T-cell (primary cell): ENCODE data around the gene ACACB. TPM values are rescaled to one million over a fixed set of nuclear protein-coding genes. Genes with fewer than 3 reads are reported as not detected.
A peak's percentile ranks its signal among the peaks of the same experiment; 100 is the strongest.

ENCODE experiments used
- ATAC-seq, 4 experiments: fragments of 200-7000 bp in 3 of 4; fragments of 150-1000 bp in 1 of 4; cut with Tn5 transposase; replicated peaks in 1 of 4; 1 replicate in 3 of 4; 2 replicates in 1 of 4; pipeline ENCODE4 v1.10.0; 2021; ENCODE audit warnings: moderate library complexity in 3 of 4, mild to moderate bottlenecking in 2 of 4, moderate number of reproducible peaks in 1 of 4
- CTCF ChIA-PET, 2 donors: fragments of 300-600 bp; sonication (Branson Sonifier 250); formaldehyde crosslinking; loops; one replicate each; lab custom pipeline; 2022; ENCODE audit warnings: antibody characterized with exemption in 2 of 2; lab: Charles Lee
- POLR2A ChIA-PET, 2 donors: fragments of 300-600 bp; sonication (Branson Sonifier 250); formaldehyde crosslinking; loops; one replicate each; lab custom pipeline; 2022; ENCODE audit warnings: antibody characterized with exemption in 2 of 2; lab: Charles Lee
- DNase-seq, 35 experiments: peaks; one replicate each; pipeline versions ENCODE4 v3.0.0 to v3.0.0-alpha.2; 2013 to 2023
- H3K27ac ChIP-seq: one replicate; pipeline ENCODE4 v1.5.1; 2013; ENCODE audit warnings: low read length
- H3K27me3 ChIP-seq, 2 experiments: replicated peaks in 1 of 2; 1 replicate in 1 of 2; 2 replicates in 1 of 2; pipeline versions ENCODE4 v1.6.1 to v1.7.0; 2013; ENCODE audit warnings: low read length in 1 of 2, mixed read lengths in 1 of 2; ENCODE audit not compliant: control insufficient read depth in 2 of 2, insufficient read depth in 2 of 2; ENCODE audit errors: extremely low read depth in 1 of 2
- H3K36me3 ChIP-seq, 2 donors: 1 replicate in 1 of 2; 2 replicates in 1 of 2; pipeline versions ENCODE4 v1.6.1 to v1.7.0; 2013; ENCODE audit warnings: low read length in 1 of 2; ENCODE audit not compliant: control insufficient read depth in 2 of 2, insufficient read depth in 1 of 2; ENCODE audit errors: extremely low read depth in 1 of 2
- H3K4me1 ChIP-seq, 2 experiments: 1 replicate in 1 of 2; 2 replicates in 1 of 2; pipeline versions ENCODE4 v1.6.1 to v1.7.0; 2013; ENCODE audit warnings: low read length in 2 of 2, mixed read lengths in 1 of 2; ENCODE audit not compliant: insufficient read depth in 2 of 2, control insufficient read depth in 1 of 2; ENCODE audit errors: extremely low read depth in 1 of 2
- H3K4me3 ChIP-seq, 2 donors: 1 replicate in 1 of 2; 2 replicates in 1 of 2; pipeline versions ENCODE4 v1.5.1 to v1.7.0; 2013; ENCODE audit warnings: mild to moderate bottlenecking in 2 of 2, low read length in 1 of 2, moderate library complexity in 1 of 2; ENCODE audit not compliant: control insufficient read depth in 1 of 2; ENCODE audit errors: extremely low read depth in 1 of 2
- H3K9me3 ChIP-seq: 2 replicates; pipeline ENCODE4 v1.7.0; 2013
- H3K27ac Mint-ChIP-seq, 2 donors: one replicate each; pipeline ENCODE4 v1.8.0; 2020 to 2021; ENCODE audit warnings: mild to moderate bottlenecking in 2 of 2, mixed read lengths in 2 of 2
- H3K27me3 Mint-ChIP-seq, 2 donors: one replicate each; pipeline ENCODE4 v1.8.0; 2021 to 2022; ENCODE audit warnings: mixed read lengths in 2 of 2
- H3K36me3 Mint-ChIP-seq: one replicate; pipeline ENCODE4 v1.8.0; 2021; ENCODE audit warnings: mixed read lengths
- H3K4me1 Mint-ChIP-seq, 3 donors: one replicate each; pipeline ENCODE4 v1.8.0; 2020 to 2022; ENCODE audit warnings: mixed read lengths in 3 of 3, mild to moderate bottlenecking in 1 of 3
- H3K4me3 Mint-ChIP-seq, 3 donors: one replicate each; pipeline ENCODE4 v1.8.0; 2020 to 2022; ENCODE audit warnings: mild to moderate bottlenecking in 3 of 3, mixed read lengths in 3 of 3, moderate library complexity in 3 of 3
- H3K9me3 Mint-ChIP-seq, 3 donors: one replicate each; pipeline ENCODE4 v1.8.0; 2020 to 2022; ENCODE audit warnings: mixed read lengths in 3 of 3
- WGBS: methylation state at CpG from one replicate; pipeline ENCODE4 v1.1.5; 2013; ENCODE audit warnings: missing lambda C conversion rate; ENCODE audit not compliant: insufficient coverage; 5-methylcytosine and 5-hydroxymethylcytosine counted together
- total RNA-seq, 35 experiments: library from RNA in 6 of 35; stranded (reverse) in 6 of 35; fragments of 120-200 nt in 1 of 35; gene quantifications; one replicate each; pipeline versions ENCODE4 v1.2.1 to v1.2.4 and lab custom pipeline; 2013 to 2026

The ACACB gene
- total RNA-seq, 5 donors from 2014 or later (not counting 1 experiment from before 2014, with no cell fraction given), result 24.8 to 34.1 (median 32.1) TPM

- Histone ChIP-seq H3K4me1 (no peaks in the 10 kb centered on the region), H3K27me3 (no peaks in the 10 kb centered on the region), H3K27ac (no peak overlapping the region), H3K9me3 (no peaks in the 10 kb centered on the region), H3K36me3 (peaks cover 5 to 11% of the 10 kb centered on the region in 2 donors), H3K4me3 (no peak overlapping the region)
- WGBS, result no CpG with 5 or more reads among the region's 3 CpGs
- ATAC-seq (no peak), DNase-seq (no peak)
- no peak overlapping the region for H3K4me3 Mint-ChIP-seq
- ChIA-PET POLR2A (no interaction called here), CTCF (interaction anchor here (0.5 to 0.7 kb wide), 2 partner anchors 123 to 255 kb away, joined by 3 read pairs; no protein-coding TSS in a partner anchor)
- no peaks in the 10 kb centered on the region for H3K4me1 Mint-ChIP-seq
- no peaks in the 10 kb centered on the region for H3K27me3 Mint-ChIP-seq
- H3K27ac Mint-ChIP-seq, result no peak overlapping the region
- H3K9me3 Mint-ChIP-seq, result peaks cover 0 to 5% (median 0%) of the 10 kb centered on the region in 3 donors
- peaks cover 43% of the 10 kb centered on the region for H3K36me3 Mint-ChIP-seq
Observed at GRCh38 chr12:109263439-109263838, 147.1 kb downstream of the ACACB start.

GRCh38 chr12:109264095-109264942 is 147.9 kb downstream of the ACACB start:
- peaks cover 5 to 7% of the 10 kb centered on the region in 2 donors for H3K36me3 ChIP-seq
- ATAC-seq, result no peak
- Mint-ChIP-seq H3K9me3 (peaks cover 0 to 5% (median 0%) of the 10 kb centered on the region in 3 donors), H3K27ac (no peak overlapping the region), H3K36me3 (peaks cover 43% of the 10 kb centered on the region), H3K4me3 (no peak overlapping the region), H3K4me1 (no peaks in the 10 kb centered on the region), H3K27me3 (no peaks in the 10 kb centered on the region)
- H3K4me3 ChIP-seq, result no peak overlapping the region
- DNase-seq, result peak in 17 of 35 experiments; percentile 3 to 48 (median 12)
- no peaks in the 10 kb centered on the region for H3K4me1 ChIP-seq
- no peak overlapping the region for H3K27ac ChIP-seq
- no peaks in the 10 kb centered on the region for H3K27me3 ChIP-seq
- POLR2A ChIA-PET, result no interaction called here
- CTCF ChIA-PET, result interaction anchor here in 1 of 2 donors (0.7 kb wide), 2 partner anchors 254 to 637 kb away, joined by 3 to 5 read pairs; no protein-coding TSS in a partner anchor
- 91% methylated on average over 9 of the region's 23 CpGs for WGBS
- no peaks in the 10 kb centered on the region for H3K9me3 ChIP-seq

DNA sequence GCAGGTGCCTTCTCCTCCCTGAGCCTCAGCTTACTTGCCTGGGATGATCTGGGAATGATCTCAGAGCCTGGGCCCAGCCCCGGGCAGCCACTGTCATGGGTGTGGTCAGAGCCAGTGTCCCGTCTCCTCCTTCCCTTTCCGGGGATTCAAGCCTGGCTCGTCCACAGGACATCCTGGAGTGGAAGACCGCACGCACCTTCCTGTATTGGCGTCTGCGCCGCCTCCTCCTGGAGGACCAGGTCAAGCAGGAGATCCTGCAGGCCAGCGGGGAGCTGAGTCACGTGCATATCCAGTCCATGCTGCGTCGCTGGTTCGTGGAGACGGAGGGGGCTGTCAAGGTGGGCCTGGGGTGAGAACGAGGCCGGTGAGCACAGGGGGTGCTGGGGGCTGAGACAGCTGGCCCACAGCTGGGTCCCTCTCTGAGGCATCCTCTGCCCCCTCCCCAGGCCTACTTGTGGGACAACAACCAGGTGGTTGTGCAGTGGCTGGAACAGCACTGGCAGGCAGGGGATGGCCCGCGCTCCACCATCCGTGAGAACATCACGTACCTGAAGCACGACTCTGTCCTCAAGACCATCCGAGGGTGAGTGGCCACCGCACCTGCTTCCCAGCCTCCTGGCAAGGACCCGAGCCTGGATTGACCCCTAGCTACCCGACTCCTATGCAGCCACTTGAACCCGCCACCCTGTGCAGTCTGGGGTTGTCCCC is 148.7 kb downstream of the ACACB start:
- DNase-seq (no peak), ATAC-seq (no peak)
- Histone ChIP-seq H3K4me1 (no peaks in the 10 kb centered on the region), H3K4me3 (no peak overlapping the region), H3K9me3 (no peaks in the 10 kb centered on the region), H3K27me3 (no peaks in the 10 kb centered on the region), H3K36me3 (peaks cover 5 to 7% of the 10 kb centered on the region in 2 donors), H3K27ac (no peak overlapping the region)
- Mint-ChIP-seq H3K4me1 (no peaks in the 10 kb centered on the region), H3K4me3 (no peak overlapping the region), H3K9me3 (peaks cover 0 to 7% (median 0%) of the 10 kb centered on the region in 3 donors), H3K27ac (no peak overlapping the region), H3K27me3 (no peaks in the 10 kb centered on the region), H3K36me3 (peaks cover 37% of the 10 kb centered on the region)
- ChIA-PET POLR2A (no interaction called here), CTCF (no interaction called here)
- 95% methylated on average over 24 of the region's 27 CpGs for whole genome bisulfite sequencing

- peaks cover 28% of the 10 kb centered on the region for H3K36me3 Mint-ChIP-seq
- H3K4me1 ChIP-seq, result no peaks in the 10 kb centered on the region
- H3K4me1 Mint-ChIP-seq, result no peaks in the 10 kb centered on the region
- H3K27me3 ChIP-seq, result no peaks in the 10 kb centered on the region
- peaks cover 4 to 5% of the 10 kb centered on the region in 2 donors for H3K36me3 ChIP-seq
- 92% methylated on average over 11 of the region's 16 CpGs for WGBS
- DNase-seq (no peak), ATAC-seq (no peak)
- peaks cover 0 to 15% (median 4%) of the 10 kb centered on the region in 3 donors for H3K9me3 Mint-ChIP-seq
- no peak overlapping the region for H3K4me3 Mint-ChIP-seq
- no peaks in the 10 kb centered on the region for H3K9me3 ChIP-seq
- no peak overlapping the region for H3K4me3 ChIP-seq
- ChIA-PET POLR2A (no interaction called here), CTCF (no interaction called here)
- no peak overlapping the region for H3K27ac ChIP-seq
- H3K27ac Mint-ChIP-seq, result no peak overlapping the region
- H3K27me3 Mint-ChIP-seq, result no peaks in the 10 kb centered on the region
Observed at GRCh38 chr12:109266106-109266879, 149.9 kb downstream of the ACACB start.

GRCh38 chr12:109267361-109267760 is 151.0 kb downstream of the ACACB start:
- no peak for ATAC-seq
- WGBS, result 92% methylated on average over 12 of the region's 14 CpGs
- no peaks in the 10 kb centered on the region for H3K27me3 Mint-ChIP-seq
- H3K4me1 Mint-ChIP-seq, result no peaks in the 10 kb centered on the region
- Histone ChIP-seq H3K4me3 (no peak overlapping the region), H3K4me1 (no peaks in the 10 kb centered on the region), H3K36me3 (peaks cover 4 to 5% of the 10 kb centered on the region in 2 donors), H3K9me3 (no peaks in the 10 kb centered on the region), H3K27me3 (no peaks in the 10 kb centered on the region), H3K27ac (no peak overlapping the region)
- POLR2A ChIA-PET, result no interaction called here
- H3K9me3 Mint-ChIP-seq, result peaks cover 0 to 15% (median 4%) of the 10 kb centered on the region in 3 donors
- CTCF ChIA-PET, result no interaction called here
- DNase-seq, result no peak
- H3K36me3 Mint-ChIP-seq, result peaks cover 20% of the 10 kb centered on the region
- H3K4me3 Mint-ChIP-seq, result no peak overlapping the region
- H3K27ac Mint-ChIP-seq, result no peak overlapping the region

DNA sequence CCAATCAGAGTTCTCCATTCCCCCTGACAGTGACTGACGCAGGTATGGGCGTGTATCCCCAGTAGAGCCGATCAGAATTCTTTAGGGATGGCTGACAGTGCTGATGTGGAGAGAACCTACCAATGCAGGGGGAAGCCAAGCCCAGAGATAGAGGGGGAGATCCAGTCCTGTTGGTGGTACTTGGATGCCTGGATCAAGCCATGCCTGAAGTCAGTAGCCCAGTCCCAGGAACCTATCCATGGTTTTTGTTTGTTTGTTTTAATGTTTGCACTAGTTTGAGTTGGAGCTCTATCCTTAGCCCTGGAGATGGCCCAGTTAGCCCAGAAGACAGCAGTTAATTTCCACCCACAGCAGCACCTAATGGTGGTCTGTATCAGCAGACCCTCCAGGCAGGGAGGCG is 152.5 kb downstream of the ACACB start:
- no peaks in the 10 kb centered on the region for H3K4me1 ChIP-seq
- H3K9me3 ChIP-seq, result no peaks in the 10 kb centered on the region
- H3K4me3 Mint-ChIP-seq, result no peak overlapping the region
- H3K27me3 ChIP-seq, result peaks cover 0 to 6% of the 10 kb centered on the region in 2 experiments
- DNase-seq (no peak), ATAC-seq (no peak)
- CTCF ChIA-PET, result interaction anchor here in 1 of 2 donors (0.6 kb wide), 1 partner anchor 461 kb away, joined by 5 read pairs; no protein-coding TSS in a partner anchor
- H3K36me3 ChIP-seq, result peaks cover 4 to 5% of the 10 kb centered on the region in 2 donors
- H3K27ac Mint-ChIP-seq, result no peak overlapping the region
- 87% methylated on average over 3 of the region's 4 CpGs for WGBS
- H3K4me1 Mint-ChIP-seq, result no peaks in the 10 kb centered on the region
- no peak overlapping the region for H3K27ac ChIP-seq
- H3K27me3 Mint-ChIP-seq, result peaks cover 5 to 9% of the 10 kb centered on the region in 2 donors
- H3K9me3 Mint-ChIP-seq, result peaks cover 0 to 10% (median 4%) of the 10 kb centered on the region in 3 donors
- H3K4me3 ChIP-seq, result no peak overlapping the region
- POLR2A ChIA-PET, result no interaction called here
- H3K36me3 Mint-ChIP-seq, result peaks cover 14% of the 10 kb centered on the region
